ENCODE data around the gene CREG1. TPM values are rescaled to one million over a fixed set of nuclear protein-coding genes. Genes with fewer than 3 reads are reported as not detected.

Gene CREG1
- total and polyA plus RNA-seq, 2 experiments from 2014 or later, result 21.2 to 42.7 TPM

DNA sequence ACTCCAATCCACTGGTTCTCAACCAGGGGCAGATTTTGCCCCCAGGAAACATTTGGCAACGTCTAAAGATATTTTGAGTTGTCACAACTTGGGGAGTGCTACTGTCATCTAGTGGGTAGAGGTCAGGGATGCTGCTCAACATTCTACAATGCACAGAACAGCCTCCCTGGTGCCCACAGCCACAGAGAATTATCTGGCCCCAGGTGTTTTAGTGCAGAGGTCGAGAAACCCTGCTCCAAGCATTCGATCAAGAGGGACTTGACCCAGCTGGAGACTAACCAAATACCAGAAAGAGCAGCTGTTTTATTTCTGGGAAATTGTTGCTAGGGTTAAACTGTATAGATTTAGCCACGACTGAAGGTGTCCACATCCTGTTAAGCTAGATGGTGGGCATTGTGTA is 54.5 kb downstream of the CREG1 start:
- DNase-seq (ENCODE audit: low spot score), result no peak
- 0 out of 2 replicates have a peak, but pooled peaks cover 8% of the 10 kb centered on the region for H3K9me2 ChIP-seq (ENCODE audit: insufficient read depth)

More for the DNA sequence above, 54.5 kb downstream of the CREG1 start:
- H3K4me1 ChIP-seq (ENCODE audit: insufficient read depth), result peaks cover 15% of the 10 kb centered on the region
- TF ChIP-seq CREB1 (CRISPR knock-in tag; IDR thresholded peaks at IDR 0.05; ENCODE audit: low read depth) (no peak), POLR2AphosphoS5 (IDR thresholded peaks at IDR 0.05; ENCODE audit: low read depth) (no peak), ZNF114 (CRISPR knock-in tag; IDR thresholded peaks at IDR 0.05) (no peak), ZNF331 (CRISPR knock-in tag; IDR thresholded peaks at IDR 0.05; ENCODE audit: low read depth) (no peak), EZH2phosphoT487 (IDR thresholded peaks at IDR 0.05; ENCODE audit: unreplicated experiment) (no peak), JUNB (IDR thresholded peaks at IDR 0.05; ENCODE audit: unreplicated experiment) (no peak), EZH2 (IDR thresholded peaks at IDR 0.05; ENCODE audit: low read depth, unreplicated experiment) (no peak), NANOG (IDR thresholded peaks at IDR 0.05; ENCODE audit: borderline replicate concordance) (no peak), STAT1 (IDR thresholded peaks at IDR 0.05; ENCODE audit: unreplicated experiment) (no peak)
- TF ChIP-seq, protein P1, sequence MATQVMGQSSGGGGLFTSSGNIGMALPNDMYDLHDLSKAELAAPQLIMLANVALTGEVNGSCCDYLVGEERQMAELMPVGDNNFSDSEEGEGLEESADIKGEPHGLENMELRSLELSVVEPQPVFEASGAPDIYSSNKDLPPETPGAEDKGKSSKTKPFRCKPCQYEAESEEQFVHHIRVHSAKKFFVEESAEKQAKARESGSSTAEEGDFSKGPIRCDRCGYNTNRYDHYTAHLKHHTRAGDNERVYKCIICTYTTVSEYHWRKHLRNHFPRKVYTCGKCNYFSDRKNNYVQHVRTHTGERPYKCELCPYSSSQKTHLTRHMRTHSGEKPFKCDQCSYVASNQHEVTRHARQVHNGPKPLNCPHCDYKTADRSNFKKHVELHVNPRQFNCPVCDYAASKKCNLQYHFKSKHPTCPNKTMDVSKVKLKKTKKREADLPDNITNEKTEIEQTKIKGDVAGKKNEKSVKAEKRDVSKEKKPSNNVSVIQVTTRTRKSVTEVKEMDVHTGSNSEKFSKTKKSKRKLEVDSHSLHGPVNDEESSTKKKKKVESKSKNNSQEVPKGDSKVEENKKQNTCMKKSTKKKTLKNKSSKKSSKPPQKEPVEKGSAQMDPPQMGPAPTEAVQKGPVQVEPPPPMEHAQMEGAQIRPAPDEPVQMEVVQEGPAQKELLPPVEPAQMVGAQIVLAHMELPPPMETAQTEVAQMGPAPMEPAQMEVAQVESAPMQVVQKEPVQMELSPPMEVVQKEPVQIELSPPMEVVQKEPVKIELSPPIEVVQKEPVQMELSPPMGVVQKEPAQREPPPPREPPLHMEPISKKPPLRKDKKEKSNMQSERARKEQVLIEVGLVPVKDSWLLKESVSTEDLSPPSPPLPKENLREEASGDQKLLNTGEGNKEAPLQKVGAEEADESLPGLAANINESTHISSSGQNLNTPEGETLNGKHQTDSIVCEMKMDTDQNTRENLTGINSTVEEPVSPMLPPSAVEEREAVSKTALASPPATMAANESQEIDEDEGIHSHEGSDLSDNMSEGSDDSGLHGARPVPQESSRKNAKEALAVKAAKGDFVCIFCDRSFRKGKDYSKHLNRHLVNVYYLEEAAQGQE (IDR thresholded peaks at IDR 0.05; ENCODE audit: unreplicated experiment), result no peak
- TF ChIP-seq, protein P2, sequence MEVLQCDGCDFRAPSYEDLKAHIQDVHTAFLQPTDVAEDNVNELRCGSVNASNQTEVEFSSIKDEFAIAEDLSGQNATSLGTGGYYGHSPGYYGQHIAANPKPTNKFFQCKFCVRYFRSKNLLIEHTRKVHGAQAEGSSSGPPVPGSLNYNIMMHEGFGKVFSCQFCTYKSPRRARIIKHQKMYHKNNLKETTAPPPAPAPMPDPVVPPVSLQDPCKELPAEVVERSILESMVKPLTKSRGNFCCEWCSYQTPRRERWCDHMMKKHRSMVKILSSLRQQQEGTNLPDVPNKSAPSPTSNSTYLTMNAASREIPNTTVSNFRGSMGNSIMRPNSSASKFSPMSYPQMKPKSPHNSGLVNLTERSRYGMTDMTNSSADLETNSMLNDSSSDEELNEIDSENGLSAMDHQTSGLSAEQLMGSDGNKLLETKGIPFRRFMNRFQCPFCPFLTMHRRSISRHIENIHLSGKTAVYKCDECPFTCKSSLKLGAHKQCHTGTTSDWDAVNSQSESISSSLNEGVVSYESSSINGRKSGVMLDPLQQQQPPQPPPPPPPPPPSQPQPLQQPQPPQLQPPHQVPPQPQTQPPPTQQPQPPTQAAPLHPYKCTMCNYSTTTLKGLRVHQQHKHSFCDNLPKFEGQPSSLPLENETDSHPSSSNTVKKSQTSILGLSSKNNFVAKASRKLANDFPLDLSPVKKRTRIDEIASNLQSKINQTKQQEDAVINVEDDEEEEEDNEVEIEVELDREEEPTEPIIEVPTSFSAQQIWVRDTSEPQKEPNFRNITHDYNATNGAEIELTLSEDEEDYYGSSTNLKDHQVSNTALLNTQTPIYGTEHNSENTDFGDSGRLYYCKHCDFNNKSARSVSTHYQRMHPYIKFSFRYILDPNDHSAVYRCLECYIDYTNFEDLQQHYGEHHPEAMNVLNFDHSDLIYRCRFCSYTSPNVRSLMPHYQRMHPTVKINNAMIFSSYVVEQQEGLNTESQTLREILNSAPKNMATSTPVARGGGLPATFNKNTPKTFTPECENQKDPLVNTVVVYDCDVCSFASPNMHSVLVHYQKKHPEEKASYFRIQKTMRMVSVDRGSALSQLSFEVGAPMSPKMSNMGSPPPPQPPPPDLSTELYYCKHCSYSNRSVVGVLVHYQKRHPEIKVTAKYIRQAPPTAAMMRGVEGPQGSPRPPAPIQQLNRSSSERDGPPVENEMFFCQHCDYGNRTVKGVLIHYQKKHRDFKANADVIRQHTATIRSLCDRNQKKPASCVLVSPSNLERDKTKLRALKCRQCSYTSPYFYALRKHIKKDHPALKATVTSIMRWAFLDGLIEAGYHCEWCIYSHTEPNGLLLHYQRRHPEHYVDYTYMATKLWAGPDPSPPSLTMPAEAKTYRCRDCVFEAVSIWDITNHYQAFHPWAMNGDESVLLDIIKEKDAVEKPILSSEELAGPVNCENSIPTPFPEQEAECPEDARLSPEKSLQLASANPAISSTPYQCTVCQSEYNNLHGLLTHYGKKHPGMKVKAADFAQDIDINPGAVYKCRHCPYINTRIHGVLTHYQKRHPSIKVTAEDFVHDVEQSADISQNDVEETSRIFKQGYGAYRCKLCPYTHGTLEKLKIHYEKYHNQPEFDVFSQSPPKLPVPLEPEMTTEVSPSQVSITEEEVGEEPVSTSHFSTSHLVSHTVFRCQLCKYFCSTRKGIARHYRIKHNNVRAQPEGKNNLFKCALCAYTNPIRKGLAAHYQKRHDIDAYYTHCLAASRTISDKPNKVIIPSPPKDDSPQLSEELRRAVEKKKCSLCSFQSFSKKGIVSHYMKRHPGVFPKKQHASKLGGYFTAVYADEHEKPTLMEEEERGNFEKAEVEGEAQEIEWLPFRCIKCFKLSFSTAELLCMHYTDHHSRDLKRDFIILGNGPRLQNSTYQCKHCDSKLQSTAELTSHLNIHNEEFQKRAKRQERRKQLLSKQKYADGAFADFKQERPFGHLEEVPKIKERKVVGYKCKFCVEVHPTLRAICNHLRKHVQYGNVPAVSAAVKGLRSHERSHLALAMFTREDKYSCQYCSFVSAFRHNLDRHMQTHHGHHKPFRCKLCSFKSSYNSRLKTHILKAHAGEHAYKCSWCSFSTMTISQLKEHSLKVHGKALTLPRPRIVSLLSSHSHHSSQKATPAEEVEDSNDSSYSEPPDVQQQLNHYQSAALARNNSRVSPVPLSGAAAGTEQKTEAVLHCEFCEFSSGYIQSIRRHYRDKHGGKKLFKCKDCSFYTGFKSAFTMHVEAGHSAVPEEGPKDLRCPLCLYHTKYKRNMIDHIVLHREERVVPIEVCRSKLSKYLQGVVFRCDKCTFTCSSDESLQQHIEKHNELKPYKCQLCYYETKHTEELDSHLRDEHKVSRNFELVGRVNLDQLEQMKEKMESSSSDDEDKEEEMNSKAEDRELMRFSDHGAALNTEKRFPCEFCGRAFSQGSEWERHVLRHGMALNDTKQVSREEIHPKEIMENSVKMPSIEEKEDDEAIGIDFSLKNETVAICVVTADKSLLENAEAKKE (CRISPR knock-in tag; IDR thresholded peaks at IDR 0.05), result no peak
- TF ChIP-seq, protein P3, sequence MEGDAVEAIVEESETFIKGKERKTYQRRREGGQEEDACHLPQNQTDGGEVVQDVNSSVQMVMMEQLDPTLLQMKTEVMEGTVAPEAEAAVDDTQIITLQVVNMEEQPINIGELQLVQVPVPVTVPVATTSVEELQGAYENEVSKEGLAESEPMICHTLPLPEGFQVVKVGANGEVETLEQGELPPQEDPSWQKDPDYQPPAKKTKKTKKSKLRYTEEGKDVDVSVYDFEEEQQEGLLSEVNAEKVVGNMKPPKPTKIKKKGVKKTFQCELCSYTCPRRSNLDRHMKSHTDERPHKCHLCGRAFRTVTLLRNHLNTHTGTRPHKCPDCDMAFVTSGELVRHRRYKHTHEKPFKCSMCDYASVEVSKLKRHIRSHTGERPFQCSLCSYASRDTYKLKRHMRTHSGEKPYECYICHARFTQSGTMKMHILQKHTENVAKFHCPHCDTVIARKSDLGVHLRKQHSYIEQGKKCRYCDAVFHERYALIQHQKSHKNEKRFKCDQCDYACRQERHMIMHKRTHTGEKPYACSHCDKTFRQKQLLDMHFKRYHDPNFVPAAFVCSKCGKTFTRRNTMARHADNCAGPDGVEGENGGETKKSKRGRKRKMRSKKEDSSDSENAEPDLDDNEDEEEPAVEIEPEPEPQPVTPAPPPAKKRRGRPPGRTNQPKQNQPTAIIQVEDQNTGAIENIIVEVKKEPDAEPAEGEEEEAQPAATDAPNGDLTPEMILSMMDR (conservative IDR thresholded peaks at IDR 0.05; ENCODE audit: low read depth in 2 of 2), result no peak
- peaks cover 1% of the 10 kb centered on the region for H3K27me3 Mint-ChIP-seq (ENCODE audit: insufficient read depth, low read depth, poor library complexity)
- H4K20me1 ChIP-seq (replicated peaks; ENCODE audit: insufficient read depth), result no peaks in the 10 kb centered on the region
- H3K4me3 Mint-ChIP-seq, result no peak overlapping the region
- no peak overlapping the region for H3K27ac Mint-ChIP-seq
- H3F3A ChIP-seq (replicated peaks; ENCODE audit: low read depth), result no peaks in the 10 kb centered on the region
- H3K4me1 Mint-ChIP-seq, result peaks cover 27% of the 10 kb centered on the region
- no peak overlapping the region for H3K4me2 ChIP-seq
- no peaks in the 10 kb centered on the region for H3K36me3 ChIP-seq (ENCODE audit: insufficient read depth)
- no peak for ATAC-seq
- H2AFZ ChIP-seq, result no peak overlapping the region
- no peaks in the 10 kb centered on the region for H3K36me3 Mint-ChIP-seq (ENCODE audit: low read depth)
- no peak overlapping the region for H3K27ac ChIP-seq (ENCODE audit: low read depth)
- H3K9me3 Mint-ChIP-seq, result no peaks in the 10 kb centered on the region
- no peaks in the 10 kb centered on the region for H3K27me3 ChIP-seq (ENCODE audit: insufficient read depth)
- no peaks in the 10 kb centered on the region for H3K79me2 ChIP-seq (replicated peaks; ENCODE audit: insufficient read depth)
- no peak overlapping the region for H3K4me3 ChIP-seq

Measured in GM23338 (cell line).